HG03064 (cell line): ENCODE data around the gene EXOC6B.

ENCODE experiments used
- ATAC-seq: cut with Tn5 transposase; IDR thresholded peaks from one replicate; pipeline ENCODE4 v1.9.1; 2021; ENCODE audit warnings: low read depth; ENCODE audit not compliant: unreplicated experiment

The EXOC6B gene

DNA sequence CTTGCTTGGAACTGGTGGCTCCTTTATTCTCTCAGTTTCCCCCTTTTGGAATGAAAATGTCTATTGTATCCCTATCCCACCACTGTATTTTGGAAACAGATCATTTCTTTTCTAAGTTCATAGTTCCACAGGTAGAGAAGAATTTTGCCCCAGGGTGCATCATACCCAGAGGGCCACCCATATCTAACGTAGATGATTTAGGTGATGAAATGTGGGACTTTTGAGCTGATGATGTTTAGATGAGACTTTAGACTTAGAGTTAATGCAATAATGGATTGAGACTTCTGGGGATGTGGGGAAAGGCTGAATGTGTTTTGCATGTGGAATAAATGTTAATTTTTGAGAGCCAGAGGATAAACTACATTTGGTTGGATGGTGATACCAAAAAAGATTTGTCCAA is 570.3 kb downstream of the EXOC6B start:
- ATAC-seq: no peak

DNA sequence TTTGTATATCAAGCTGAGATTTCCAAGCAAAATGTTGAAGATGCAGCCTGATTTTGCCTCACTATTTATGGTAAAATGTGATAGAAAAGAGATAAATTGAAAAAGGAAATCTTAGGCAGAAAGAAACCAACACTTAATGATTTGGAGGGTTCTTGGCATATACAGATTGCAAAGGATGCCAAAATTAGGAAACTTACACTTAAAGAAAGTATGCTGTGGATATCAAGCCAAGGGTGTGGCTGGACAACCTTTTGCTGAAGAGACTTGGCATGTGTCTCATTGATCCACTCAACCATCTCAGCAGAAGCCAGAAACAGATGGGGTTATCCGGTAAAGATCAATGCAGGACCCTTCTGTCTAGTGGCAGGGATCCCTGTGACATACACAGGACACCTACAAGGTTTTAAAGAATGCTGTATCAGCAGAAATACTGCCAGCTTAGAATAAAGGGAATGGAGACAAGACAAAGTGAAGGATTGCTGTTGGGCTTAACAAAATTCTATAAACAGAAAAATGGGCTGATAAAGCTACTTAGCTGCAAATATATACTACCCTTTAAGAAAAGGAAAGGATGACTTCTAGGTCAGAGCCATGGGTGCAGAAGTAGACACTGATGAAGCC is 570.9 kb downstream of the EXOC6B start:
- ATAC-seq: no peak

DNA sequence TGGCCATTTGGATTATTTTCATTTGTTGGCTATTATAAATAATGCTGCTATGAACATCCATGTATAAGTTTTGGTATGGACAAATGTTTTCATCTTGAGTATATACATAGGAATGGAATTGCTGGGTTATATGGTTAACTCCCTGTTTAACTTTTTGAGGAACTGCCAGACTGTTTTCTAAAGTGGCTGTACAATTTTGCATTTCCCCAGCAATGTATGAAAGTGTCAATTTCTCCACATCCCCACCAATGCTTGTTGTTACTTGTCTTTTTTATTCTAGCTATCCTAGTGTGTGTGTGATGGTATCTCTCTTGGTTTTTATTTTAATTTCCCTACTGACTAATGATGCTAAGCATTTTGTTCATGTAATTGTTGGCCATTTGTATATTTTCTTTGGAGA is 587.5 kb downstream of the EXOC6B start:
- no peak for ATAC-seq

DNA sequence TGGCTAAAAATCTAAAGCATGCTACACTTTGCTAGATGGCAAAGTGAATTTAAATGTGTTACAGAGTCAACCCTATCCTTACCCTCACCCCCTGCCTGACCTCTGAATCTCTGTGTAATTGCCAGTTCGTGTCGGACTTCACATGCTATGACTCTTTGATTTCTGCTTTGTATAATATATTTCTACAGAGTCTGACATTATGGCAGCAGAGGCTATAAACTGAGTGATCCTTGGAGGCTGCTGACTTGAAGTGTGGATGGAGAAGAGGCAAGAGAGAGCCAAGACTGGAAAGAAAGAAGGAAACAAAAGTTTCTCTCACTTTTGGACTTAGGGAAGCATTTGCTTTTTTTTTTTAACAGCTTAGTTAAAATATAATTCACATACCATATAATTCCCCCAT is 588.3 kb downstream of the EXOC6B start:
- ATAC-seq: no peak

DNA sequence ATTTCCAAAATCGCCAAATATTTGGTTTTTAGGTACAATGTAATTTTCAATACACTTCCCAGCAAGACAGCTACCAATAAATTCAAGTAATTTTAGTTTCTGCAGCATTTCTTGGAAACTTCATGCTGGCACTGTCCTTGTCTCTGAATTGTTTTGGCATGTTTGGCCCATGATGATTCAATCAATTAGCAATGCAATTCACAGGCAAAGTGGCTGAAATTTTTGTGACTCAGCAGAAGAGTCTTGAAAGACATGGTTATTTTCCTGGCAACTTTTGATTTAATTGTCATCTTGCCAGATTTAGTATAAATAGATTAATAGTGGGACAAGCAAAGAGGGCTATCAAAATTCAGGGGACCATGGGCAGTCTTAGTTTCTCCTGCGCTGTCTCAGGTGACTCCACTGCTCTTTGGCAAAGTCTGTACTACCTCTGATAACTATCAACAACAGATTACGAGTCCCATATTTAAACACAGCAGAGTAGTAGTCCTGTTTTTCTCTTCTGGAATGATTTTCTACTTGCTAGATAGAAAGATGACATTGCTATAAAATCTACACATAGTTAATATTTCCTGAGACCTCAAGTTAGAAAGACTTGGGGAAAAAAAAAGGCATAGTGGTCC is 589.3 kb downstream of the EXOC6B start:
- ATAC-seq: no peak

DNA sequence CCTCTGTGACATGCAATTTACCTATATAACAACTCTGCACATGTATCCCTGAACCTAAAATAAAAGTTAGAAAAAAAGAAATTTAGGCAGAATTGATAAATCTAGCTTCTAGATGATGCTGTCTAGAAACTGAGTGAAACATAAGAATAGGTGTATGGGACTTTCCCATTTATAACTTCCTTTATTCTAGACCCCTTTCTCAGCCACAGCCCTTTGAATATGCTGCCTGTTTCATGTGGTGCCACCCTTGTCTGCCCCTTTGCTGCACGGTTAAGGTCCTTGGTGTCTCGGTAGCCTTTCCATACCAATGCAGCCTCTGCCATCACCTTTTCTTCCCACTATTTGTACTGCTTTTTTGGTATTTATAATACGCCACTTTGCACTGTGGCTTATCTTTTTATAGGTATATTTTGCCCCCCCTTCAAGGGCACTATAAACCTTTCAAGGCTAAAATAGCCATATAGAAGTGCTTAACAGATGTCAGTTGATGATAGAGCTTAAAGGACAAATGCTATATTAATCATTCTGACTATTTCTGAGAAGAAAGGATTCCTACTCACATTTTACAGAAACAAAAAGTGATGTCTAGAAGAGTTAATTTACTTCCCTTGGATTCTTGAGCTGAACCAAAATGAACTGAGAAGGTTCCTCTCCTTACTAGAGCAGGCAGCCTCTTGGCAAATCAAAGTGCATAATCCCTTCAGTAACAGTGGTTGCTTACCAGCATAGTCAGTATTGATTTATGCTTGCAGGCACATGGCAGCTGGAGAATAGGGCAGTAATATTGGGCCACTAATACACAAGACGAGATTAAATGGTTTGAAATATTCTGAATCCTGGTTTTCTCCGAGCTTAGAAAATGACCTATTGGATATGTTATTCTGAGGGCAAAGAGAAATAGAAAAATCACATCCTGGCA is 590.1 kb downstream of the EXOC6B start:
- ATAC-seq: no peak

DNA sequence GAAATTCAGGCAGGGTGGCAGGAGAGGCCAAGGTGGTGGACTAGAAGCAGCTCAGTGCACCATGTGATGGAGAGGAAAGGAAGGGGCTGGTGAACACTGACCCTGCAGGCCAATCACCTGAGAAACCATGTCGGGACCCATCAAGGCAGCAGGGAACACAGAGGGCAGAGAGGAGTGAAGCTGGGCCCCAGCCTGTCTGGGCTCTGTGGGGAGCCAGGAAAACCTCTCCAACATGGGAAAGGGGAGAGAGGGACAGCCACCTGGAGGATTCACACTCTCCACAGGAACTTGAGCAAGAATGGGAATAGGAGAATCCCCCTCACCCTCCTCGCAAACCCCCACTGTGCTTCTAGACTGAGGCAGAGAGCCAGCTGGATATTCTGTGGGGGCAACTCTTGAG is 592.6 kb downstream of the EXOC6B start:
- ATAC-seq: no peak

DNA sequence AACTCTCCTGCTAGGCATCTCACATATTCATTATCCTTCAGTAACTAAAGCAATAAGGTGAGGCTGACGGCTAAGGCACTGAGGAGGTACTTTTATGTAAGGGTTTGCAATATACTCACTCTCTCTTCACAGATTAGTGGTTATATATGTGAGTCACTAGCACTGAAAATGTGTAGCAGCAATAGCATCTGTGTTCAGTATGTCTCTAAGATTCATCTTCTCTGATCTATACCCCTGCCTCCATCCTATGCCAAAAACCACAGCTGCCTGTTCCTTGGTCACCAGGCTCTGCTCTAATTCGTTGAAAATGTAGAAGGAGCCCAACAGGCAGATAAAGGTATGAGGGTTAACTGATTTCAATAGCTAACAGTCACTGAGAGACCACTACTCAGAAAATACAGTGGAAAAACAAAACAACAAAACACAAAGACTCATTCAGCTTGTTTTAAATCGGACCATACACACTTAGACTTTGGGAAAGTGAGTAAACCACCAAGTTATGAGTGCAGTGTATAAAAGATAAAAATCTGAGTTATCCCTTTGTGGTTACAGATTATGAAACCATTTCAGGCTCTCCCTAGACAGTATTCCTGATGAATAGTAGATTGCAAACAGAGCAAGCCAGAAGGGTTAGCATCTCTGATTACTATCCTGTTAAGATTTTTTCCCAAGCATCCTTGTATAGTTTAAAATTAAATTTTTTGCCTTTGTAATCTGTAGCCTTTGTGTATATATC is 602.8 kb downstream of the EXOC6B start:
- no peak for ATAC-seq

DNA sequence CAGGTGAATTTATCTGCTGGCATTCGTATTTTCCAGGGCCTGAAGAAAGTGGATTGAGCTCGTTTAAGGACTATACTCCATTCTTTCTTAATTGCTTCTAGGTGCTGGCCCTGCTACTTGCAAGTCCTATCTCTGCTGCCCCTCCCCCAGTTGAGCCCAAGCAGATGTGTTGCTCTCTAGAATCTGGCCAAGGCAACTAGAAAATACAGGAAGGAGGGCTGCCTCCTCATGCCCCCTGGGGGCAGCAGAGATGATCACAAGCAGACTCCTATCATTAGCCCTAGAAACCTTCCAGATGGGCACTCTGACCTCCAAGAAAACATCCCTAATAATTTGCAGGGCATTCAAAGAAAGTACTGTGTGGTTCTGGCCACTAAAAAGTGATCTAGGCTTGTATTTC is 605.7 kb downstream of the EXOC6B start:
- ATAC-seq: no peak

DNA sequence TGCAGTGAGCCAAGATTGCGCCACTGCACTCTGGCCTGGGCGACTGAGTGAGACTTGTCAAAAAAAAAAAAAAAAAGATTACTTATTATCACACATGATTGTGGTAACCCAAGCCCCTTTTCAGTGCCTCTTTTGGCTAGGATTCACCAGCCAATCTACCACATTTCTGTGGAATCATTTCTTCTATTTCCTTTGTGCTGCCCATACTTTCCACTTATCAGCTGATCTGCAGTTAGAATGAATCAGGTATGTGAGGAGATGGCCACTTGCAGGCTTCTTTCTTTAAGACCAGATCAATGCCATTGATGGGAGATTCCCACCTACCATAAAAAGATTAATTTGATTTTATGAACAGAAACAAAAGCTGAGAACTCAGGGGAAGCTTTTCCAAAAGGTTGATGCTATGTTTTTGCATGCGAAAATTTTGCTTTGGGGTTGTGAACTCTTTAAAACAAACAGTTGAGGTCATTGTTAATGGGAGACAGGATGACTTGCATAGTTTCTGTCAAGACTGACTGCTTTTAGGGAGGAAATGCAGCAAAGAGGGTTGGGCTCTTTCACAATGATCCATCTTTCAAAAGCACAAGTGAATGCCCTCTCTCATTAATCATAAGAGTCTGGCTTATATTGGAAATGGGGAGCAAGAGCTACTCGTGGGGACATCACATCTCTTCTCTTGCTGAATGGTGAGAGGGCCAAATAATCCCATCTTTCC is 611.2 kb downstream of the EXOC6B start:
- ATAC-seq: no peak

DNA sequence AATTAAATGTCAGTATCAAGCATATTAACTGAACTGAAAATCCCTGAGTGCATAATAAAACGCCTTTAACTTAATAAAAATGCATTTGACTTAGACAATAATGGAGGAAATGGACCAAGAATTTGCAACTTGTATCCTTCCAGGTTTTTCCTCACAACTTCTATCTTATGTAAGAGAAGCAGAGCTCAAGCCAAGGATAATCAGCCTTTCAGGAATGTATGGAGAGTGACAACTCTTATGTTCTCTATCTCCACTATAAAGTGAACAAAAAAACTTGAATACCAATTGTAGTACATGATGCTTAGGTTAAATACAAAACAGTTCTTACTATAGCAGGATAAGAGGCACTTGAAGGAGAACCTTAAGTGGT is 613.4 kb downstream of the EXOC6B start:
- ATAC-seq: no peak

DNA sequence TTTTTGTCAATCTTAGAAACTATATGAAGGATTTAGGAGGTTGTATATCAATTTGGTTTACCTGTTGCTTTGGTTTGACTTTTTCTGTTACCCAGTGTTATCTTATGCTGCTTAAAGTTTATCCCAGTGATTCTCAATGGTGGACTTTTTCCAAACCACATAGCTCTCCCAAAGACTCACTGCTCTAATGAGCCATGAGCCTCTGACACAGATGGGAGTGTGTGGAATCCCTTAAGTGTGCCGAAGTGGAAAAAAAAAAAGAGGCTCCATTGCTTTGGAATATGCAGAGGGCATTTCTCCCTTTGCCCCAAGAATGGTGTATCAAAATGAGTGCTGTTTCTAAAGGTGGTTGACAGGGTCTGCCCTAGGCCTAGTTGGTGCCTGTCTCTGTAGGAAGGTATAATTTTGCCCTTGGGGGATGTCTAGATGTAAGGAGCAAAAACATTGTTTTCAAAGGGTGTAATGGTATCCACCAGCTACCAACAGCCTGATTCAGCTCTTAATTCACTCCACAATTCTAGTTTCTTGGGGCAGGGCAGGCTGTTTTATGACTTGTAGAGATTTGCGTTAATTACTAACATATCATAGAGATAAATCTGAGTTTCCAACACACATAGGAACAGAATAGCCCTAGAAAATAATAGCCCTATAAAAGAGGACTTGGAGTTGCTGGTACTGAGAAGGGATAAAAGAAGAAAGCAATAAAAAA is 613.9 kb downstream of the EXOC6B start:
- ATAC-seq: no peak

DNA sequence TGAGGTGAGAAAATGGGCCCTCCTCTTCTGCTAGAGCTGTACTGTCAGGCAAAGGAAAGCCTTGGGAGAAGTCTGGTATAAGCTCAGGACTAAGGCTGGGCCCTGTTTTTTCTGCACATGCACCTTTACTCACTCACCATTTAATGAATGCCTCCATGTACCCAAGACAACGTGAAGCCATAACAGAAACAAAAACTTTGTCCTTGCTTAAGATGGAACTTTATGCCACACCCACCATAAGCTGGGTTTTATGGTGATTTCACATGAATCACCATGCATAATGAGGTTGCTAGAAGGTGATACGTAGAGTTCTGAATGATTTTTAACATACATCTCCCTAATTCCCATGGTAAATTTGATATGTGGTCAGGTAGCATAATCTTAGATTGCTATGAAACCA is 614.5 kb downstream of the EXOC6B start:
- no peak for ATAC-seq

DNA sequence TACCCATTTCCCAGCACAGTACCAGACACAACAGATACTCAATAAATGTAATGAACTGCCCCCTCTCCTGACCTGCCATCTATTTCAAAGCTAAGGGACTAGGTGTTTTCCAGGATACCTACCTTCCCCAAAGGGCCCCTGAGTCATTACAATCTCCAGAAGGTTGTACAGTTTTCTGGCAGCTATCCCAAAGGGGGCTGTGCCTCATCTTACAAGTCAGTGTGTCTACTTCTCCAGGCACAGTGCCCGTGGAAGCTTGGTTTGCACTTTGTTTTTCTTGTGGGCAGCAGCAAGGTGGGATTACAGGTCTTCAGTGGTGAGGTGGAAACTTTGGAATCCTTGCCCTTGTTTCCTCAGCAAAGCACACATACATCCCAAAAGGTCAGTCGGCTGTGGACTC is 615.4 kb downstream of the EXOC6B start:
- ATAC-seq: no peak

DNA sequence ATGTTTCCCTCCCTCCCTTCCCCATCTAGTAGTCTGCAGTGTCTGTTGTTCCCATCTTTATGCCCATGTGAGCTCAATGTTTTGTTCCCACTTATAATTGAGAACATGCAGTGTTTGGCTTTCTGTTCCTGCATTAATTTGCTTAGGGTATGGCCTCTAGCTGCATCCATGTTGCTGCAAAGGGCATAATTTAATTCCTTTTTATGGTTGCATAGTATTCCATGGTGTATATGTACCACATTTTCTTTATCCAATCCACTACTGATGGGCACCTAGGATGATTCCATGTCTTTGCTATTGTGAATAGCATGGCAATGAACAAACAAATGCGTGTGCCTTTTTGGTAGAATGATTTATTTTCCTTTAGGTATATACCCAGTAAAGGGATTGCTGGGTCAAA is 617.6 kb downstream of the EXOC6B start:
- no peak for ATAC-seq

DNA sequence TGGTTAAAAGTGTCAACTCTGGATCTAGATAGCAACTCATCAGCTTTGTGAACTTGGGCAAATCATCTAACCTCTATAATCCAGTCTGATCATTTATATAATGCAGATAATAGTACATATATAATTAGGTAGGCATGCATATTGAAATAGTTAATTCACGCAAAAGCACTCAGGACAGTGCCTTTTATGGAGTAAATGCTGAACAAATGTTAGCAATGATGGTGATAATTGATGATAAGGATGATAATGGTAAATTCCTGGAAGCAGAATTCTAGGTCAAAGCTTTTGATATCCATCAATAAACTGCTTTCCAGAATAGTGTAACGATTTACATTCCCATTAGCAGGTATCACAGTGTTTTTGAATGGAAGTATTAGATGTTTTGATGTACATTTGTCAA is 618.5 kb downstream of the EXOC6B start:
- ATAC-seq: no peak

DNA sequence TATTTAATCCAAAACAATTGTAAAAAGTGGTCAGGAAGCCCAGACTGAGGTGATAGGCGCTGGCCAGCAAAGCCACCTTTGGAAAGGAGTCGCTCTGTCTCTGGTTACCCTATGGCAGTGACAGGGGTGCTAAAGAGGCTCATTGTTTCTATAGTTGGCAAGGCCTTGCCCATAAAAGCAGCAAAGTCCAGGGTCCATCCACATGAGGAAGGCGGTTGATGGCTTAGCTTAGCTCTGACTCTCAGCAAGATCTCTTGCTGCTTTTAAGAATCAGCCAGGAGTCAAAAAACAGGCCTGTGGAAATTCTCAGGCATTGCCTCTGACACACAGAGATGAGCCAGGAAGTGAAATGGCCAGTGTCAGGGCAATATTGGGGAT is 620.3 kb downstream of the EXOC6B start:
- ATAC-seq: no peak

DNA sequence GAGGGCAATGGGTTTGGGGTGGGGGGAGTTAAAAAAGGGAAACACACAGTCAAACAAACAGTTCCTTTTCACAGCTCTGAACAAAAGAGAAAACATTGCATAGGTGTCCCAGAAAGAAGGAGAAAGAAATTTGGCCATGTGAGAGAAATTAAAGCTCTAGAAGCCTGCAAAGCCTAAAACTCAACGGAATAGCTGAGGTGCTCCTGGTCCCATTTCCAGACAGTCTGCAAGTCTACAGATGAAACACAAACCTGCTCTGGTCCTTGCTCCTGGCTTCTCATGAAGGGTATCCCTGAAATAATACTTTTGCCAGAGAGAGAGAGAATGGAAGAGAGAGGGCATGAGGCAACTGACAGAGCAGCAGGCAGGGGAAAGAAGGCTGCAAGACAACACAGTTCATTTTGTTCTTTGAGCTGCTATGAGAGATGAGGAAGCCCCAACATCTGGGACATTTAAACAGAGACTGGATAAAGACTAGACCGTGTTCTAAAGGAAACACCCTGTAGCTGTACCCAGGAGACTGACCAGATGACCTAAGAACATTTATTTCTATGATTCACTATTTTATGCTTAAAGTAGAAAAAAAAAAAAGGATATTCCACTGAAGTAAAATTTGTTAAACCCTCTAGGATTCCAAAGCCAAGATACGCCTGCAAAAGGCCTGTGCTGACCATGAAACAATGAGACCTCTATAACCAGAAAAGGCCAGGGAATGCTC is 620.9 kb downstream of the EXOC6B start:
- no peak for ATAC-seq

DNA sequence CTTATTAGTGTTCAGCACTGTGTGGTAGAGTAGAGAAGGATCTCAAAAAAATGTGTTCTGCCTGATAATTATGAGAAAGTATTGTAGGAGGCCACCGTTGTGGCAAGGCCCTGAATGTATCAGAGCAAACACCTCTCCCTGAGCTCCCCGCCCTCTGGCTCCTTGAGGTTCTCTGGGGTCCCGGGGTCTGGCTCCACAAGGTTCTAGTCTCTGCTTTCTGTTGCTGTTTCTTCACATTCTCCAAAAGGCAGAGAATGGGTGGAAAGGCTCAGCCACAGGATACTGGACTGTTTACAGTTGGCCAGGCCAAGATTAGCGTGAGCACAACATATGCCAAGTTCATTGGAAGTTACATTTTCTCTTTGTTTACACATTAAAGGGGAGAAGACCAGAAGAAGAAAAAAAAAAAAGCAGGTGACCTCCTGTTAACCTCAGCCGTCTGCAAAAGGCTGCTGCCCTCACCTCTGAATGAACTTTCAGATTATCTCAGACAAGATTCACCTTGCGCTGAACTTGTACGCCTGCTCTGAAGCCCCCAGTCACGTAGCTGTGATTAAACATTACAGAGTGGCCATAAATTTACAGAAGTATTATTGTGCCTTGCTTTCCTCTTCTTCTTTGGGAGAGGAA is 621.6 kb downstream of the EXOC6B start:
- no peak for ATAC-seq
